Endothelial cell of umbilical vein (primary cell): ENCODE measurements around the gene FLT4. TPM values are rescaled to one million over a fixed set of nuclear protein-coding genes. Genes with fewer than 3 reads are reported as not detected.

Source experiments
- BruUV-seq: library from RNA; stranded (reverse); fragments of 400-500 nt; replicated peaks from 2 replicates; lab custom pipeline; 2021; lab: Mats Ljungman, UMichigan
- CTCF ChIA-PET: fragments of 300-600, 350-600 bp; sonication (Branson Sonifier 250); formaldehyde crosslinking; loops from one replicate; lab custom pipeline; 2021; ENCODE audit warnings: antibody characterized with exemption, inconsistent platforms; lab: Charles Lee
- POLR2A ChIA-PET: fragments of 300-600, 350-600 bp; sonication (Branson Sonifier 250); formaldehyde crosslinking; loops from one replicate; lab custom pipeline; 2021; ENCODE audit warnings: antibody characterized with exemption, inconsistent platforms; lab: Charles Lee
- DNase-seq: peaks from one replicate; pipeline ENCODE4 v3.0.0-alpha.2; 2011; ENCODE audit warnings: low read depth, low spot score
- FAIRE-seq: peaks from 2 replicates; lab custom pipeline; 2011; peaks lifted over from hg19 to GRCh38; lab: Jason Lieb, UNC
- H2AFZ ChIP-seq: 2 replicates; pipeline ENCODE4 v1.6.0; 2012; ENCODE audit warnings: low read depth, low read length, control low read depth, inconsistent platforms
- H3K27ac ChIP-seq: 2 replicates; pipeline ENCODE4 v1.5.1; 2011; ENCODE audit warnings: low read depth, mild to moderate bottlenecking, control low read depth, low read length, moderate library complexity; ENCODE audit not compliant: insufficient read depth
- H3K27me3 ChIP-seq, 2 experiments: 2 replicates each; pipeline versions ENCODE4 v1.6.0 to v1.6.1; 2011; ENCODE audit warnings: low read length in 2 of 2, mixed read lengths in 1 of 2; ENCODE audit not compliant: control insufficient read depth in 2 of 2, insufficient read depth in 2 of 2
- H3K36me3 ChIP-seq, 2 experiments: 2 replicates in 1 of 2; 3 replicates in 1 of 2; pipeline ENCODE4 v1.5.1; 2011; ENCODE audit warnings: low read length in 2 of 2, mild to moderate bottlenecking in 1 of 2, moderate library complexity in 1 of 2; ENCODE audit not compliant: control insufficient read depth in 2 of 2, insufficient read depth in 2 of 2; ENCODE audit errors: extremely low read depth in 1 of 2
- H3K4me1 ChIP-seq: 3 replicates; pipeline ENCODE4 v1.5.1; 2011; ENCODE audit warnings: mild to moderate bottlenecking, low read length; ENCODE audit not compliant: control insufficient read depth, insufficient read depth; ENCODE audit errors: extremely low read depth
- H3K4me2 ChIP-seq: 2 replicates; pipeline ENCODE4 v1.6.1; 2011; ENCODE audit warnings: low read length, control low read depth, mixed read lengths; ENCODE audit not compliant: insufficient read depth
- H3K4me3 ChIP-seq, 3 experiments: fragments of 200-600 bp in 1 of 3; sonication (generic), shearing (Covaris generic) in 1 of 3; replicated peaks in 1 of 3; 2 replicates each; pipeline ENCODE4 v1.5.1; 2011 to 2016; ENCODE audit warnings: control low read depth in 3 of 3, low read length in 3 of 3, mild to moderate bottlenecking in 2 of 3, inconsistent platforms in 1 of 3, low read depth in 1 of 3, moderate library complexity in 1 of 3; ENCODE audit not compliant: insufficient read depth in 1 of 3
- H3K79me2 ChIP-seq: 2 replicates; pipeline ENCODE4 v1.6.0; 2012; ENCODE audit warnings: low read length, inconsistent platforms; ENCODE audit not compliant: control insufficient read depth, insufficient read depth
- H3K9ac ChIP-seq: replicated peaks from 2 replicates; pipeline ENCODE3; 2011; ENCODE audit warnings: low read length, control low read depth; ENCODE audit not compliant: insufficient read depth; ENCODE audit errors: extremely low read depth
- H3K9me1 ChIP-seq: replicated peaks from 3 replicates; pipeline ENCODE4 v1.6.0; 2011; ENCODE audit warnings: mild to moderate bottlenecking, low read length; ENCODE audit not compliant: control insufficient read depth, insufficient read depth; ENCODE audit errors: extremely low read depth
- H3K9me3 ChIP-seq: replicated peaks from 2 replicates; pipeline ENCODE4 v1.5.1; 2012; ENCODE audit warnings: low read length, inconsistent platforms; ENCODE audit not compliant: control insufficient read depth, insufficient read depth
- H4K20me1 ChIP-seq: replicated peaks from 2 replicates; pipeline ENCODE3; 2011; ENCODE audit warnings: mild to moderate bottlenecking, low read length; ENCODE audit not compliant: control insufficient read depth, insufficient read depth; ENCODE audit errors: extremely low read depth
- EZH2 ChIP-seq: IDR thresholded peaks from 2 replicates; pipeline ENCODE4 v1.6.1; 2012; ENCODE audit warnings: borderline replicate concordance, low read depth, mild to moderate bottlenecking, moderate library complexity, low read length, inconsistent platforms; ENCODE audit not compliant: severe bottlenecking
- POLR2AphosphoS5 ChIP-seq: IDR thresholded peaks from 2 replicates; pipeline ENCODE4 v1.6.1; 2012; ENCODE audit warnings: low read depth, mild to moderate bottlenecking, control low read depth, low read length, moderate library complexity; ENCODE audit not compliant: insufficient read depth
- dilution Hi-C: fragments of 300-500 bp; cut with MboI; formaldehyde crosslinking; loops from one replicate; pipeline ENCODE4 v1.15.0; 2019; ENCODE audit warnings: low sequenced_read_pairs; ENCODE audit not compliant: extremely low pct_ligation_motif_present
- intact Hi-C: fragments of 100-400 bp; cut with micrococcal nuclease; formaldehyde crosslinking; loops from one replicate; pipeline ENCODE4 v1.10.0; 2022
- polyA plus RNA-seq, 4 experiments: library from polyadenylated mRNA; depleted of rRNA in 3 of 4; stranded (reverse) in 3 of 4; unstranded in 1 of 4; fragments of >200 nt; gene quantifications; 2 replicates each; pipeline versions ENCODE4 v1.2.1 to v1.2.3, GENCODE V29; 2011 to 2012; ENCODE audit warnings: missing spikeins in 1 of 4
- total RNA-seq: library from RNA; stranded (reverse); gene quantifications from 2 replicates; pipeline ENCODE4 v1.2.3, GENCODE V29; 2021
- TF ChIP-seq, protein P1 (sequence below): IDR thresholded peaks from 2 replicates; pipeline ENCODE4 v1.6.1; 2011; ENCODE audit not compliant: insufficient read depth, insufficient read length
- TF ChIP-seq, protein P2 (sequence below), 2 donors: IDR thresholded peaks; 1 replicate in 1 of 2; 2 replicates in 1 of 2; pipeline ENCODE4 v1.5.1; 2011; ENCODE audit warnings: low read length in 2 of 2, mild to moderate bottlenecking in 2 of 2, moderate library complexity in 2 of 2, control low read depth in 1 of 2, inconsistent platforms in 1 of 2, low read depth in 1 of 2; ENCODE audit not compliant: insufficient read depth in 1 of 2; ENCODE audit errors: extremely low read depth in 1 of 2

FLT4 gene
- total and polyA plus RNA-seq, 2 donors (not counting 3 experiments of a cell fraction or from before 2014, with no cell fraction given): 44.4 to 71.5 TPM

DNA sequence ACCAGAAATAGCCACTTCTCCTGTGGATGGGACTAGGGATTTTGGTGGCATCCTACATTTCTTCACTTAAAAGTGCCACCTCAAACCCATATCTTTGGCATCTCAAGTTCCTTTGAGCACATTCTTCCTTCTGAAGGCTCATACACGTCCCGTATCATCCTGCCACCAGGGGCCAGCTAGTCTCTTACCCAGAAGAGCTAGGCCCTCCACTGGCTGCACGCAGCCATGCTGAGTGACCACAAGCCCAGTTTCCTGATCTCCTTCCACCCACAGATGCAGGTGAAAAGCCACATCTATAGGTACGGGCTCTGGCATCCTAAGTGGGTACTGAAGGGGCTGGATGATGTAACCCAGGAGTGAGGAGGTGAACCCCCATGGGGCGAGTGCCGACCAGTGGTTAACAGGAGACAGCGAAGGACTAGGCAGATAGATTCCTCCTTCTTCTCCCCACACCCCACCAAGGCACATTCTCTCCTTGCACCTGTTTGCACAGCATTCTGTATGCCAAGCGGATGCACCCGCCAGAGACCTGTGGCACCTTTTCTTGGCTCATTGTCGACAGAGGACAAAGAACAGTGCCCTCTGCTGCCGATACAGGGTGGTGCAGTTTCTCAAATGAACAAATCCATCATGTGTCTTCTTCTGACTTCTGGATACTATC is 43.7 kb downstream of the FLT4 start:
- peak; percentile 59 for DNase-seq
- dilution Hi-C loops: no loop called here
- BruUV-seq: no TSS peak
- intact Hi-C loops: loop anchor here (1.0 to 2.0 kb wide), 3 partner anchors 65 to 313 kb away; partner anchors contain the start of genes CNOT6 and MAPK9
- H3K9me3 ChIP-seq: no peaks in the 10 kb centered on the region
- ChIA-PET CTCF (interaction anchor here (0.7 to 2.1 kb wide), 26 partner anchors 9 to 478 kb away, joined by 3 to 10 read pairs (median 4); partner anchors contain the start of genes FLT4 and RASGEF1C), POLR2A (no interaction called here)
- H2AFZ ChIP-seq: no peak overlapping the region
- H4K20me1 ChIP-seq: no peaks in the 10 kb centered on the region
- H3K4me2 ChIP-seq: no peak overlapping the region
- H3K4me1 ChIP-seq: peaks cover 3% of the 10 kb centered on the region
- H3K4me3 ChIP-seq: no peak overlapping the region
- TF ChIP-seq EZH2 (no peak), POLR2AphosphoS5 (no peak)
- TF ChIP-seq, protein P1, sequence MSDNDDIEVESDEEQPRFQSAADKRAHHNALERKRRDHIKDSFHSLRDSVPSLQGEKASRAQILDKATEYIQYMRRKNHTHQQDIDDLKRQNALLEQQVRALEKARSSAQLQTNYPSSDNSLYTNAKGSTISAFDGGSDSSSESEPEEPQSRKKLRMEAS: no peak
- TF ChIP-seq, protein P2, sequence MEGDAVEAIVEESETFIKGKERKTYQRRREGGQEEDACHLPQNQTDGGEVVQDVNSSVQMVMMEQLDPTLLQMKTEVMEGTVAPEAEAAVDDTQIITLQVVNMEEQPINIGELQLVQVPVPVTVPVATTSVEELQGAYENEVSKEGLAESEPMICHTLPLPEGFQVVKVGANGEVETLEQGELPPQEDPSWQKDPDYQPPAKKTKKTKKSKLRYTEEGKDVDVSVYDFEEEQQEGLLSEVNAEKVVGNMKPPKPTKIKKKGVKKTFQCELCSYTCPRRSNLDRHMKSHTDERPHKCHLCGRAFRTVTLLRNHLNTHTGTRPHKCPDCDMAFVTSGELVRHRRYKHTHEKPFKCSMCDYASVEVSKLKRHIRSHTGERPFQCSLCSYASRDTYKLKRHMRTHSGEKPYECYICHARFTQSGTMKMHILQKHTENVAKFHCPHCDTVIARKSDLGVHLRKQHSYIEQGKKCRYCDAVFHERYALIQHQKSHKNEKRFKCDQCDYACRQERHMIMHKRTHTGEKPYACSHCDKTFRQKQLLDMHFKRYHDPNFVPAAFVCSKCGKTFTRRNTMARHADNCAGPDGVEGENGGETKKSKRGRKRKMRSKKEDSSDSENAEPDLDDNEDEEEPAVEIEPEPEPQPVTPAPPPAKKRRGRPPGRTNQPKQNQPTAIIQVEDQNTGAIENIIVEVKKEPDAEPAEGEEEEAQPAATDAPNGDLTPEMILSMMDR (IDR thresholded peaks at IDR 0.05; ENCODE audit: extremely low read depth in 1 of 2, insufficient read depth in 1 of 2, low read depth in 1 of 2, low read length in 2 of 2): peak; percentile 80 to 83
- no peak overlapping the region for H3K9ac ChIP-seq
- no peaks in the 10 kb centered on the region for H3K79me2 ChIP-seq
- no peak overlapping the region for H3K27ac ChIP-seq
- H3K27me3 ChIP-seq: no peaks in the 10 kb centered on the region
- H3K9me1 ChIP-seq: no peaks in the 10 kb centered on the region
- peak; percentile 91 for FAIRE-seq
- peaks cover 0 to 2% of the 10 kb centered on the region in 2 experiments for H3K36me3 ChIP-seq
